T-helper 1 cell treated with Interleukin-12 subunit alpha and Interleukin-12 subunit beta and Interleukin-4 antibody, amounts not matched to agents 30 ng/mL and 1 ng/mL, for 36 hours (primary cell): ENCODE results near the gene ARSG. TPM values are rescaled to one million over a fixed set of nuclear protein-coding genes. Genes with fewer than 3 reads are reported as not detected.
"Not testable (repeated sequence)": the region's sequence is repeated elsewhere in the genome, so short reads cannot be mapped to it uniquely, and the experiment has no call there.

Experiments used
- intact Hi-C: fragments of 100-400 bp; cut with micrococcal nuclease; formaldehyde crosslinking; loops from one replicate; pipeline ENCODE4 v1.15.1; 2024
- total RNA-seq: library from RNA; stranded (reverse); gene quantifications from 2 replicates; pipeline ENCODE4 v1.2.3, GENCODE V29; 2022

The ARSG gene
- total RNA-seq, 1 donor from 2014 or later: 7.4 TPM

GRCh38 chr17:68325961-68326360 is 34.7 kb downstream of the ARSG start:
- intact Hi-C loops: no loop called here

DNA sequence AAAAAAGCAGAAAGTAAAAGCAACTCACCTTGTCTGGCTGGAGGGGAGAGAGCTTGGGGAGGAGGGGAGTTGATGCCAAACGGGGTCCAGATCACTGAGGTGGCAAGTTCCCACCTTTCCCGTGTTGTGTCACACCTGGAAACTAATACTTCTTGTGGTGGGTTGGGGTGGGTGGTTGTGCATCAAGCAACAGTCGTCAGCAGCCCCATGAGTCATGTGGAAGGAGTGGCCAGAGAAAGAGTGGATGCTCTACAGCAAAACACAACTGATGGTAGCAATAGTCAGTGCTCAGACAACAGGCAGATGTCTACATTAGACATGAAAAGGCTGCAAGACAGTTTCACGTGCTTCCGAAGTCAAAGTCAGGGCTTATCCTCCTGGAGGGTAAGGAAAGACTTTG is 35.4 kb downstream of the ARSG start:
- intact Hi-C loops: no loop called here

DNA sequence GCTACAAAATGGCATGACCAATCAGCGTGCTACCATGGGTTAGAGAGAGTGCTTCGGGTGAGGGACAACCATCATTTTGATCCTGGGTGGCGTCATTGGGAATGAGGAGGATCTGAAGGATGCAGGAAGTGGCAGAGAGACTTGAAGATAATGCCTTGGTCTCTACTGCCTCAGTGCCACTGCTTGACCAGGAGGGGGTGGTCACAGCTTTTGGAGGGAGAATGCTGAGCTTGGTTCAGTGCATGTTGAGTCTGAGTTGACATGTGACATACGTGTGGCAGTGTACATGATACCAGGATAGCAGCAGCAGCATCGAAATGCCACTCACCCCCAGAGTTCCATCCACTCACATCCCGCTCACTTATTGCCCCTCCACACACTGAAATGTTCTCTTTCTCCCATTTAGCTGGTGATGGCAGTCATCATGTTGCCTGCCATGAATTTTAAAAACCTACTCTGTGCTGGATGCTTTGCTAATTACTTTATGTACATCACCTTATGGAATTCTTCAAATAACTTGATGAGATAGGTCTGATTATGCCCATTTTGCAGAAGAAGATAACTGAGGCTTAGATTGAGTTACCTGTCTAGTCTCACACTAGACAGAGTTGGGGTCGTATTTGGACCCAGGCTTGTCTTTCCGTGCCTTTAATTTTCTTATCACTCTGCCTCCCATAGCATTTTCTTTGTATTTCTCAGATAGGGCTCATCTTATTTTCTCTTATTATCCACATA is 36.7 kb downstream of the ARSG start:
- intact Hi-C loops: no loop called here

- intact Hi-C loops: no loop called here
Measured at GRCh38 chr17:68328676-68329075, 37.4 kb downstream of the ARSG start.

DNA sequence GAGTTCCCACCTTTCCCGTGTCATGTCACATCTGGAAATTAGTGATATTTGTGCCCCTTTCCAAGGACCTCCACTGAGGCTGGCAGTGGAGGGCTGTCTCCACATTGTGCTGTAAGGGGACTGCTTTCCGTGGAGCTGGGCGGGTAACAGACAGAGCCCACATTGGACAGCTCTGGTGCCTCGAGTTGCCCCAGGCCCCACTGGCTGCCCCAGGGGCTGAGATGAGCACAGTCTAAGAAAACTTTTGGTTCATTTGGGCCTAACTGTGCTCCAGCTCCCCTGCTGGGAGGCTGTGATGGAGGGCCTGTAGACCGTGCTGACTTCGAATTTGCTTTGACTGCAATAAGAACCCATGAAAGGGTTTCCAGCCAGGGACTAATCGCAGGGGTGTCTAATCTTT is 38.0 kb downstream of the ARSG start:
- intact Hi-C loops: no loop called here

DNA sequence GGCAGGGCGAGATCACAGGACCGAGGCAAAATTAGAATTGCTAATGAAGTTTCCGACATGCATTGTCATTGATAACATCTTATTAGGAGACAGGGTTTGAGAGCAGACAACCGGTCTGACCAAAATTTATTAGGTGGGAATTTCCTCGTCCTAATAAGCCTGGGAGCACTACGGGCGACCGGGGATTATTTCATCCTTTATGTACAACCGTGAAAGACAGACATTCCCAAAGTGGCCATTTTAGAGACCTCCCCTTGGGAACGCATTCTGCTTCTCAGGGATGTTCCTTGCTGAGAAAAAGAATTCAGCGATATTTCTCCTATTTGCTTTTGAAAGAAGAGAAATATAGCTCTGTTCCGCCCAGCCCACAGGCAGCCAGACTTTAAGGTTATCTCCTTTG is 40.6 kb downstream of the ARSG start:
- intact Hi-C loops: loop anchor here (1.0 kb wide), 1 partner anchor 47 kb away; no protein-coding TSS in a partner anchor

DNA sequence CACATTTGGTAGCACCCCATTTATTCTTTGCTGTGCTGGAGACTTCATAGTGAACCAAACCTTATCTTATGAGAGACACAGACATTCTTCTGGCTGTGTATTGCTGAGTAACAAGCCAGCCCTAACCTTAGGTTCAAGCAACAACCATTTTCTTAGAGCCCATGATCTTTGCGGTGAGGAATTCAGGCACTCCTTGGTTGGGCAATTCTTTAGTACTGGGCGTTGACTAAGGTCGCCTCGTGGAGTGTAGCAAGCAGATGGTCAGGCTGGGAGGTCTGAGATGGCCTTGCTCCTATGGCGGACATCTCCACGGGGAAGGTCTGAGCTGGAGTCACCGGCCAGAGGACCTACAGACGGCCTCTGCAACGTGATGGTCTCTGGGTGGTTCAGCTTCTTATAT is 43.1 kb downstream of the ARSG start:
- intact Hi-C loops: no loop called here

GRCh38 chr17:68341482-68341881 is 50.2 kb downstream of the ARSG start:
- intact Hi-C loops: no loop called here

DNA sequence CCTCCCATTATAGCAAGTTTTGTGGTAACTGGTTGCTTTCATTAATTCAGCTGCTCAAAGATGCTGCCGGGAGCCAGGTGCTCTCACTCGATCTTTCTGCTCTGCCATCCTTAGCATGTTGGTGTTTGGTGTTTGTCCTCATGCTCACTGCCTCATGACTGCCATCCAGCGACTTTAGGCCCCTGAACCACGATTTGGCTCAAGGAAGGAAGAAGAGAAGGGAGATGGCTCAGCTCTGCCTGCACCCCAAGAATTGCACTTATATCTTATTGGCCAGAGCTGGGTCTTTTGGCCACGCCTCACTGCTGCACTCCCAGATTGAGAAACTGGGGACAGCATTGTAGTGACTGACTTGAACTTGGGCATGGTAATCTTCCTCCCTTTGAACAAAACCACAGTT is 52.7 kb downstream of the ARSG start:
- intact Hi-C loops: no loop called here

- intact Hi-C loops: loop anchor here (5.0 kb wide), 2 partner anchors 38 to 73 kb away; no protein-coding TSS in a partner anchor
Measured at GRCh38 chr17:68344701-68345136, 53.4 kb downstream of the ARSG start.

DNA sequence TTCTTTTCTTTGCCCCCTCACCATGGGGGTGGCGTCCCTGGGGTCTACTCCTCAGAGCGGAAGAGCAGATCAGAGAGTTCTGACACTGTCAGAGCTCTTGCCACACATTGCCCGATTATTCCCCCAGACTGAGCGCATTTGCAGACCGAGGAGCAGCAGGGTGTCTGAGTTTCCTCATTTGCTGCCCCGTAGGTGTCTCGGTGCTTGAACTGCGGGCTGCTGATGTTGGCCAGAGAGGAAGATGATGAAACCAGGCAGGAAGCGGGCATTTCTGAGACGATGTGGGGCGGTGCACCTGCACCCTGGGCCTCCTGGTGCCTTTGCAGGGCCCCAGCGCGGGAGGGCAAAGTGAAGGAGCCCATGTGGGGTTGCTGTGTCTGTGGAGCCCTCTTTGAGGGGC is 55.2 kb downstream of the ARSG start:
- intact Hi-C loops: loop anchor here (1.0 to 5.0 kb wide), 4 partner anchors 10 to 71 kb away; no protein-coding TSS in a partner anchor

- intact Hi-C loops: loop anchor here (5.0 kb wide), 2 partner anchors 35 to 70 kb away; no protein-coding TSS in a partner anchor
Measured at GRCh38 chr17:68347380-68347779, 56.1 kb downstream of the ARSG start.

GRCh38 chr17:68349157-68349556 is 57.9 kb downstream of the ARSG start:
- intact Hi-C loops: loop anchor here (1.0 to 5.0 kb wide), 7 partner anchors 8 to 169 kb away; no protein-coding TSS in a partner anchor

- intact Hi-C loops: no loop called here
Measured at GRCh38 chr17:68351395-68351794, 60.1 kb downstream of the ARSG start.

DNA sequence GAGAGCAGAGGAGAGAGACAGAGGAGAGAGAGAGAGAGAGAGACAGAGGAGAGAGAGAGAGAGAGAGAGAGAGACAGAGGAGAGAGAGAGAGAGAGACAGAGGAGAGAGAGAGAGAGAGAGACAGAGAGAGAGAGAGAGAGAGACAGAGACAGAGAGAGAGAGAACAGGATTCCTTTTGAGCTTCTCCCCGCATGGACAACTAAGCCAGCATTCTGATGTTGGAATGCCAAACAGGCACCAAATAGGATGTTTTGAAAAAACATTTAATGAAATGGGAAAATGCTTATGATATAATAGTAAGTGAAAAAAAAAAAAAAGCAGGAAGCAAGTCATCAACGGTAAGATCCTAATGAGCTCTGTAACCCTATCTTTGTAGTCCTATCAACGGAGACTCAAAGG is 60.7 kb downstream of the ARSG start:
- intact Hi-C loops: no loop called here

DNA sequence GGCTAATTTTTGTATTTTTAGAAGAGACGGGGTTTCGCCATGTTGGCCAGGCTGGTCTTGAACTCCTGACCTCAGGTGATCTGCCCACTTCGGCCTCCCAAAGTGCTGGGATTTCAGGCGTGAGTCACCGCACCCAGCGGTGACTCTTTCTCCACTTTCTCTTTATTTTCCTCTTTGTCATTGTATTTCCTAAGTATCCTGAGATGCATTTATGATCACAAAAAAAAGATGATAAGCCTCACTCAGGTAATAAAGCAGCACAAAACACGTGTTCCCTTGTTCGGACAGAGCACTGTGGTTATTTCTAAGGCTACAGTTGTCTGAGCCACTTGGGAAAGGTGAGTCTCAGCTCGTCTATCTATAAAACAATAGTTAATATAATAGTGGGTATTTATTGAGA is 61.4 kb downstream of the ARSG start:
- intact Hi-C loops: not testable (repeated sequence)

- intact Hi-C loops: no loop called here
Measured at GRCh38 chr17:68353111-68353521, 61.8 kb downstream of the ARSG start.

DNA sequence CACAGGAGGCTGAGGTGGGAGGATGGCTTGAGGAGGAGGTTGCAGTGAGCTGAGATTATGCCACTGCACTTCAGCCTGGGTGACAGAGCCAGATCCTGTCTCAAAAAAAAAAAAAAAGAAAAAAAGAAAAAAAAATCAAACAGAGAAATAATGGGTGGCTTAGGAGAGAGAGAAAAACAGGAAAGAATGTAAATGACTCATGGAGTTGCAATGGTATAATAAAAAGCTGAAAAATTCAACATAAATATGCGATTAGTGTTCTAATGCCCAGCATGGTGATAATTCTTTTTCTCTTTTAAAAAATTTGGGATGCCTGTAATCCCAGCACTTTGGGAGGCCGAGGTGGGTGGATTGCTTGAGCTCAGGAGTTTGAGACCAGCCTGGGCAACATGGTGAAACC is 63.0 kb downstream of the ARSG start:
- intact Hi-C loops: not testable (repeated sequence)

- intact Hi-C loops: loop anchor here (5.0 kb wide), 2 partner anchors 108 to 528 kb away; partner anchors contain the start of genes AMZ2 and BPTF
Measured at GRCh38 chr17:68355108-68355507, 63.8 kb downstream of the ARSG start.

GRCh38 chr17:68356520-68356919 is 65.2 kb downstream of the ARSG start:
- intact Hi-C loops: loop anchor here (1.0 to 5.0 kb wide), 9 partner anchors 10 to 529 kb away; partner anchors contain the start of genes AMZ2, ARSG, BPTF and SLC16A6

GRCh38 chr17:68356949-68357455 is 65.7 kb downstream of the ARSG start:
- intact Hi-C loops: loop anchor here (1.0 to 5.0 kb wide), 10 partner anchors 8 to 530 kb away; partner anchors contain the start of genes AMZ2, ARSG, BPTF and SLC16A6

DNA sequence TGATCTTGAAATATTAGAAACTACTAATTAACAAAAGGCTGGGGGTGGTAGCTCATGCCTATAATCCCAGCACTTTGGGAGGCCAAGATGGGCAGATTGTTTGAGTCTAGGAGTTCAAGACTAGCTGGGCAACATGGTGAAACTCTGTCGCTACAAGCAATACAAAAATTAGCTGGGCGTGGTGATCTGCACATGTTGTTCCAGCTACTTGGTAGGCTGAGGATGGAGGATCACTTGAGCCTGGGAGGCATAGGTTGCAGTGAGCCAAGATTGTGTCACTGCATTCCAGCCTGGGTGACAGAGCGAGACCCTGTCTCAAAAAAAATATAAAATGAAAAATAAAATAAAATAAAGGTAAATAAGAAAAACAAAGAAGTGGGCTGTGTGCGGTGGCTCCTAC is 66.6 kb downstream of the ARSG start:
- intact Hi-C loops: loop anchor here (1.0 to 5.0 kb wide), 4 partner anchors 9 to 531 kb away; partner anchors contain the start of genes AMZ2 and BPTF
